Calu3 (cell line): Measurements from ENCODE around the gene TEX9. TPM values are rescaled to one million over a fixed set of nuclear protein-coding genes. Genes with fewer than 3 reads are reported as not detected.
"Not testable (repeated sequence)": the region's sequence is repeated elsewhere in the genome, so short reads cannot be mapped to it uniquely, and the experiment has no call there.

ENCODE experiments used
- Bru-seq: library from RNA; stranded (reverse); fragments of 400-500 nt; gene quantifications from one replicate; lab custom pipeline; 2021; lab: Mats Ljungman, UMichigan
- BruChase-seq, 2 experiments: library from RNA; stranded (reverse); fragments of 400-500 nt; gene quantifications; one replicate each; lab custom pipeline; 2021; lab: Mats Ljungman, UMichigan
- BruUV-seq: library from RNA; stranded (reverse); fragments of 400-500 nt; replicated peaks from 2 replicates; lab custom pipeline; 2021; lab: Mats Ljungman, UMichigan
- CTCF ChIA-PET: fragments of 300-600 bp; sonication (Branson Sonifier 250); formaldehyde crosslinking; loops from one replicate; lab custom pipeline; 2022; ENCODE audit warnings: antibody characterized with exemption; lab: Charles Lee
- DNase-seq: peaks from one replicate; pipeline ENCODE4 v3.0.0; 2022
- H3K27ac Mint-ChIP-seq: one replicate; pipeline ENCODE4 v1.8.0; 2022; ENCODE audit warnings: mixed read lengths; ENCODE audit not compliant: unreplicated experiment
- H3K27me3 Mint-ChIP-seq: one replicate; pipeline ENCODE4 v1.8.0; 2022; ENCODE audit warnings: mixed read lengths; ENCODE audit not compliant: unreplicated experiment
- H3K36me3 Mint-ChIP-seq: one replicate; pipeline ENCODE4 v1.8.0; 2022; ENCODE audit warnings: mild to moderate bottlenecking, moderate library complexity, mixed read lengths; ENCODE audit not compliant: insufficient read depth, unreplicated experiment
- H3K4me1 Mint-ChIP-seq: one replicate; pipeline ENCODE4 v1.8.0; 2022; ENCODE audit warnings: mild to moderate bottlenecking, low read depth, mixed read lengths; ENCODE audit not compliant: unreplicated experiment
- H3K4me3 Mint-ChIP-seq: one replicate; pipeline ENCODE4 v1.8.0; 2022; ENCODE audit warnings: mild to moderate bottlenecking, low read depth, moderate library complexity, mixed read lengths; ENCODE audit not compliant: unreplicated experiment
- H3K9me3 Mint-ChIP-seq: one replicate; pipeline ENCODE4 v1.8.0; 2022; ENCODE audit warnings: low read depth, mixed read lengths; ENCODE audit not compliant: unreplicated experiment
- CTCF ChIP-seq: fragments of 200-600 bp; IDR thresholded peaks from one replicate; pipeline ENCODE4 v1.8.0; 2022; ENCODE audit warnings: antibody characterized with exemption; ENCODE audit not compliant: unreplicated experiment
- intact Hi-C: fragments of 100-400 bp; cut with micrococcal nuclease; formaldehyde crosslinking; loops from one replicate; pipeline ENCODE4 v1.10.0; 2022; ENCODE audit not compliant: unreplicated experiment
- long read RNA-seq: library from polyadenylated mRNA; stranded (forward); transcript quantifications from one replicate; pipeline ENCODE4 v2.0.0, GENCODE V29; 2022
- total RNA-seq: library from RNA; stranded (reverse); gene quantifications from 2 replicates; pipeline ENCODE4 v1.2.3, GENCODE V29; 2022

Gene TEX9
- 13.1 and 13.3 TPM in 2 replicates for total RNA-seq
- percentile 67 among the genes with signal in this experiment for Bru-seq, nascent RNA
- BruChase-seq, experiment 1, labeled RNA remaining after a 6-hour chase, result percentile 59 among the genes with signal in this experiment
- percentile 67 among the genes with signal in this experiment for BruChase-seq, experiment 2, labeled RNA remaining after a 2-hour chase
- long read RNA-seq, partial matches to known transcripts, result 6 of 14 reads
- long read RNA-seq, other reads (novel, unspliced or antisense), result 8 of 14 reads

- Mint-ChIP-seq H3K9me3 (peaks cover 5% of the 10 kb centered on the region), H3K27ac (peak within 1 kb of the TSS; percentile 40), H3K4me3 (peak within 1 kb of the TSS; percentile 97), H3K4me1 (peaks cover 17% of the 10 kb centered on the region), H3K27me3 (no peaks in the 10 kb centered on the region), H3K36me3 (peaks cover 17% of the 10 kb centered on the region)
- intact Hi-C loops, result loop anchor here (5.0 kb wide), 1 partner anchor 123 kb away; the partner anchor contains the start of gene RFX7
- no TSS peak for BruUV-seq
- TF ChIP-seq CTCF, result no peak
- CTCF ChIA-PET, result interaction anchor here (1.0 kb wide), 1 partner anchor 116 kb away, joined by 4 read pairs; no protein-coding TSS in a partner anchor
- DNase-seq, result peak; percentile 92
These were observed at the start of gene TEX9 for GRCh38 chr15:56365075-56365711. Gene TEX9, plus strand, starts transcription at chr15:56365426. Its CDS starts 25 bp downstream, at chr15:56365451.

GRCh38 chr15:56316561-56316960 is 48.7 kb upstream of the TEX9 start:
- DNase-seq, BruUV-seq, H3K4me3 Mint-ChIP-seq, H3K36me3 Mint-ChIP-seq, H3K27me3 Mint-ChIP-seq, CTCF ChIA-PET, H3K27ac Mint-ChIP-seq, intact Hi-C loops, H3K9me3 Mint-ChIP-seq: not testable (repeated sequence)
- H3K4me1 Mint-ChIP-seq, result peaks cover 14% of the 10 kb centered on the region

- no peak for DNase-seq
- Mint-ChIP-seq H3K4me1 (peaks cover 14% of the 10 kb centered on the region), H3K9me3 (no peaks in the 10 kb centered on the region), H3K27ac (no peak overlapping the region), H3K36me3 (no peaks in the 10 kb centered on the region), H3K4me3 (no peak overlapping the region), H3K27me3 (peaks cover 9% of the 10 kb centered on the region)
- CTCF ChIA-PET, result interaction anchor here (0.6 kb wide), 1 partner anchor 272 kb away, joined by 4 read pairs; no protein-coding TSS in a partner anchor
- BruUV-seq, result no TSS peak
- intact Hi-C loops, result no loop called here
- TF ChIP-seq CTCF, result no peak
These were observed 44.9 kb upstream of the TEX9 start for GRCh38 chr15:56320316-56320715.

GRCh38 chr15:56320861-56321260 is 44.4 kb upstream of the TEX9 start:
- H3K27me3 Mint-ChIP-seq, result peaks cover 9% of the 10 kb centered on the region
- no peak for DNase-seq
- no peak overlapping the region for H3K27ac Mint-ChIP-seq
- intact Hi-C loops, result no loop called here
- H3K36me3 Mint-ChIP-seq, result no peaks in the 10 kb centered on the region
- CTCF ChIA-PET, result interaction anchor here (0.6 kb wide), 1 partner anchor 272 kb away, joined by 4 read pairs; no protein-coding TSS in a partner anchor
- no peak overlapping the region for H3K4me3 Mint-ChIP-seq
- no peak for TF ChIP-seq CTCF
- BruUV-seq, result no TSS peak
- peaks cover 14% of the 10 kb centered on the region for H3K4me1 Mint-ChIP-seq
- no peaks in the 10 kb centered on the region for H3K9me3 Mint-ChIP-seq
